GM19438 (cell line): Measurements from ENCODE around the gene C12orf60.

Experiments
- ATAC-seq: cut with Tn5 transposase; IDR thresholded peaks from one replicate; pipeline ENCODE4 v1.9.1; 2021; ENCODE audit warnings: low read depth; ENCODE audit not compliant: unreplicated experiment

Gene C12orf60

GRCh38 chr12:14871247-14871646, 67.8 kb downstream of the C12orf60 start:
- ATAC-seq, result no peak

GRCh38 chr12:14871886-14872285, 68.4 kb downstream of the C12orf60 start:
- ATAC-seq, result no peak

GRCh38 chr12:14873440-14874185, 70.1 kb downstream of the C12orf60 start:
- no peak for ATAC-seq
